KMS-11 (cell line): ENCODE measurements around the gene ZYX.

Experiments used
- H2AFZ ChIP-seq: fragments of 200-600 bp; sonication (generic); 2 replicates; pipeline ENCODE4 v1.6.1; 2016; ENCODE audit warnings: antibody characterized with exemption, mixed run types, low read depth
- H3K27ac ChIP-seq: fragments of 200-600 bp; sonication (generic); 2 replicates; pipeline ENCODE4 v1.6.1; 2016; ENCODE audit warnings: mild to moderate bottlenecking, mixed run types
- H3K27me3 ChIP-seq: fragments of 200-600 bp; sonication (generic); 2 replicates; pipeline ENCODE4 v1.6.1; 2017; ENCODE audit warnings: mild to moderate bottlenecking, low read depth, mixed run types, moderate library complexity; ENCODE audit not compliant: insufficient read depth
- H3K36me3 ChIP-seq: fragments of 200-600 bp; sonication (generic); 2 replicates; pipeline ENCODE4 v1.6.1; 2017; ENCODE audit warnings: mild to moderate bottlenecking, mixed run types; ENCODE audit not compliant: insufficient read depth
- H3K4me1 ChIP-seq: fragments of 200-600 bp; sonication (generic); 2 replicates; pipeline ENCODE4 v1.6.1; 2016; ENCODE audit warnings: mild to moderate bottlenecking, low read depth, mixed run types; ENCODE audit not compliant: poor library complexity, severe bottlenecking
- H3K4me2 ChIP-seq: fragments of 200-600 bp; sonication (generic); 2 replicates; pipeline ENCODE4 v1.7.0; 2016; ENCODE audit warnings: mild to moderate bottlenecking, mixed run types
- H3K4me3 ChIP-seq: fragments of 200-600 bp; sonication (generic); IDR thresholded peaks from 2 replicates; pipeline ENCODE4 v1.6.1; 2017; ENCODE audit warnings: low read depth, low read length, mixed read lengths; ENCODE audit not compliant: insufficient read depth
- H3K79me2 ChIP-seq: fragments of 200-600 bp; sonication (generic); 2 replicates; pipeline ENCODE4 v1.6.1; 2016; ENCODE audit warnings: low read depth, mixed run types; ENCODE audit not compliant: insufficient read depth
- H3K9ac ChIP-seq: fragments of 200-600 bp; sonication (generic); 2 replicates; pipeline ENCODE4 v1.6.1; 2016; ENCODE audit warnings: mild to moderate bottlenecking, mixed run types
- H4K20me1 ChIP-seq: fragments of 200-600 bp; sonication (generic); 2 replicates; pipeline ENCODE4 v1.6.1; 2016; ENCODE audit warnings: mild to moderate bottlenecking, mixed run types; ENCODE audit not compliant: insufficient read depth
- CTCF ChIP-seq: fragments of 200-600 bp; sonication (generic); conservative IDR thresholded peaks from 2 replicates; pipeline ENCODE4 v1.6.1; 2017; ENCODE audit warnings: low read depth, mild to moderate bottlenecking, antibody characterized with exemption, low read length, moderate library complexity, mixed read lengths

The ZYX gene

GRCh38 chr7:143394068-143394467 lies 12.9 kb downstream of the ZYX start:
- Histone ChIP-seq H3K36me3 (no peaks in the 10 kb centered on the region; the same call in 1 of the 2 replicates), H3K4me1 (no peaks in the 10 kb centered on the region), H4K20me1 (no peaks in the 10 kb centered on the region), H3K27me3 (no peaks in the 10 kb centered on the region), H3K79me2 (no peaks in the 10 kb centered on the region), H3K9ac (no peak overlapping the region), H2AFZ (no peak overlapping the region), H3K27ac (no peak overlapping the region), H3K4me3 (no peak overlapping the region), H3K4me2 (no peak overlapping the region)
- no peak for TF ChIP-seq CTCF

GRCh38 chr7:143394777-143395176 lies 13.6 kb downstream of the ZYX start:
- H3K4me2 ChIP-seq, result no peak overlapping the region
- no peaks in the 10 kb centered on the region for H3K79me2 ChIP-seq
- no peaks in the 10 kb centered on the region for H3K27me3 ChIP-seq
- no peak for TF ChIP-seq CTCF
- no peaks in the 10 kb centered on the region for H3K4me1 ChIP-seq
- H3K36me3 ChIP-seq, result no peaks in the 10 kb centered on the region
- H3K9ac ChIP-seq, result no peak overlapping the region
- H3K27ac ChIP-seq, result no peak overlapping the region
- H3K4me3 ChIP-seq, result no peak overlapping the region
- no peaks in the 10 kb centered on the region for H4K20me1 ChIP-seq
- no peak overlapping the region for H2AFZ ChIP-seq

GRCh38 chr7:143395187-143396149 lies 14.3 kb downstream of the ZYX start:
- Histone ChIP-seq H3K79me2 (no peaks in the 10 kb centered on the region), H3K4me1 (no peaks in the 10 kb centered on the region), H4K20me1 (no peaks in the 10 kb centered on the region), H3K9ac (no peak overlapping the region), H3K27me3 (no peaks in the 10 kb centered on the region), H3K4me2 (no peak overlapping the region), H3K4me3 (no peak overlapping the region), H3K27ac (no peak overlapping the region), H2AFZ (no peak overlapping the region), H3K36me3 (no peaks in the 10 kb centered on the region)
- TF ChIP-seq CTCF, result no peak

GRCh38 chr7:143396182-143396581 lies 15.0 kb downstream of the ZYX start:
- H3K27me3 ChIP-seq, result no peaks in the 10 kb centered on the region
- H3K4me1 ChIP-seq, result no peaks in the 10 kb centered on the region
- H2AFZ ChIP-seq, result no peak overlapping the region
- no peak for TF ChIP-seq CTCF
- H3K27ac ChIP-seq, result no peak overlapping the region
- H3K4me3 ChIP-seq, result no peak overlapping the region
- H3K36me3 ChIP-seq, result no peaks in the 10 kb centered on the region
- no peaks in the 10 kb centered on the region for H4K20me1 ChIP-seq
- H3K79me2 ChIP-seq, result no peaks in the 10 kb centered on the region
- H3K4me2 ChIP-seq, result no peak overlapping the region
- no peak overlapping the region for H3K9ac ChIP-seq
